Liver (tissue), 9 donors: ENCODE results near the gene CMPK1. TPM values are rescaled to one million over a fixed set of nuclear protein-coding genes. Genes with fewer than 3 reads are reported as not detected.
"Not testable (repeated sequence)": the region's sequence is repeated elsewhere in the genome, so short reads cannot be mapped to it uniquely, and the experiment has no call there.

Experiments
- DNase-seq: peaks from one replicate; pipeline ENCODE4 v3.0.0-alpha.2; 2017; ENCODE audit warnings: low spot score
- H3K27ac ChIP-seq, 2 donors: one replicate each; pipeline ENCODE4 v1.7.0; 2013; ENCODE audit warnings: inconsistent platforms in 2 of 2, low read length in 2 of 2, control low read depth in 1 of 2, low read depth in 1 of 2, mild to moderate bottlenecking in 1 of 2
- H3K27me3 ChIP-seq, 4 donors: one replicate each; pipeline versions ENCODE4 v1.6.1 to v1.7.0; 2013; ENCODE audit warnings: low read length in 3 of 4, inconsistent platforms in 1 of 4, mild to moderate bottlenecking in 1 of 4, moderate library complexity in 1 of 4; ENCODE audit not compliant: control insufficient read depth in 4 of 4, insufficient read depth in 4 of 4
- H3K36me3 ChIP-seq, 4 donors: one replicate each; pipeline versions ENCODE4 v1.6.1 to v1.7.0; 2013; ENCODE audit warnings: low read length in 3 of 4, mild to moderate bottlenecking in 3 of 4, low read depth in 1 of 4, moderate library complexity in 1 of 4; ENCODE audit not compliant: control insufficient read depth in 4 of 4, insufficient read depth in 3 of 4
- H3K4me1 ChIP-seq, 4 donors: one replicate each; pipeline versions ENCODE4 v1.6.1 to v1.7.0; 2013; ENCODE audit warnings: low read length in 3 of 4, mild to moderate bottlenecking in 3 of 4, moderate library complexity in 1 of 4; ENCODE audit not compliant: control insufficient read depth in 4 of 4, insufficient read depth in 4 of 4
- H3K4me3 ChIP-seq, 3 donors: one replicate each; pipeline versions ENCODE4 v1.6.1 to v1.7.0; 2013; ENCODE audit warnings: low read length in 3 of 3, control low read depth in 1 of 3, low read depth in 1 of 3, mild to moderate bottlenecking in 1 of 3
- H3K9ac ChIP-seq, 2 donors: one replicate each; pipeline ENCODE4 v1.7.0; 2013; ENCODE audit warnings: low read length in 2 of 2, mild to moderate bottlenecking in 2 of 2, moderate library complexity in 2 of 2, control low read depth in 1 of 2, low read depth in 1 of 2
- H3K9me3 ChIP-seq, 4 donors: one replicate each; pipeline versions ENCODE4 v1.6.1 to v1.7.0; 2013; ENCODE audit warnings: low read length in 3 of 4; ENCODE audit not compliant: control insufficient read depth in 4 of 4
- CTCF ChIP-seq: fragments of 150-350 bp; IDR thresholded peaks from 2 replicates; pipeline ENCODE4 v1.5.1; 2017; ENCODE audit warnings: improper control_type of control experiment, low read depth, low read length; ENCODE audit not compliant: missing input control
- FOXA1 ChIP-seq: IDR thresholded peaks from 2 replicates; pipeline ENCODE4 v1.6.1; 2016; ENCODE audit warnings: antibody characterized with exemption
- FOXA2 ChIP-seq: IDR thresholded peaks from 2 replicates; pipeline ENCODE4 v1.6.1; 2016; ENCODE audit warnings: antibody characterized with exemption
- HNF4A ChIP-seq, 2 donors: conservative IDR thresholded peaks; 2 replicates each; pipeline ENCODE4 v1.6.1; 2016; ENCODE audit warnings: antibody characterized with exemption in 2 of 2, mild to moderate bottlenecking in 2 of 2
- MAX ChIP-seq: IDR thresholded peaks from 2 replicates; pipeline ENCODE4 v1.6.1; 2016; ENCODE audit warnings: antibody characterized with exemption
- NR2F2 ChIP-seq: IDR thresholded peaks from 2 replicates; pipeline ENCODE4 v1.6.1; 2016; ENCODE audit warnings: antibody characterized with exemption
- RAD21 ChIP-seq, 2 donors: IDR thresholded peaks; 2 replicates each; pipeline ENCODE4 v1.6.1; 2016; ENCODE audit warnings: antibody characterized with exemption in 2 of 2, mild to moderate bottlenecking in 2 of 2
- REST ChIP-seq: IDR thresholded peaks from 2 replicates; pipeline ENCODE4 v1.6.1; 2016; ENCODE audit warnings: antibody characterized with exemption, mild to moderate bottlenecking
- RXRA ChIP-seq, 2 donors: IDR thresholded peaks; 2 replicates each; pipeline ENCODE4 v1.6.1; 2017 to 2018; ENCODE audit warnings: antibody characterized with exemption in 2 of 2, mild to moderate bottlenecking in 1 of 2
- SP1 ChIP-seq: IDR thresholded peaks from 2 replicates; pipeline ENCODE4 v1.6.1; 2018; ENCODE audit warnings: antibody characterized with exemption, mild to moderate bottlenecking
- TAF1 ChIP-seq: conservative IDR thresholded peaks from 2 replicates; pipeline ENCODE4 v1.6.1; 2016; ENCODE audit warnings: antibody characterized with exemption, mild to moderate bottlenecking
- ZBTB33 ChIP-seq: IDR thresholded peaks from 2 replicates; pipeline ENCODE4 v1.6.1; 2016; ENCODE audit warnings: antibody characterized with exemption
- WGBS: extraction: QIAGEN DNeasy Blood & Tissue Kit; methylation state at CpG from one replicate; pipeline ENCODE4 v1.1.7; 2013; 5-methylcytosine and 5-hydroxymethylcytosine counted together
- polyA plus RNA-seq, 2 donors: library from polyadenylated mRNA; stranded (reverse) in 1 of 2; unstranded in 1 of 2; fragments of 200-250 nt in 1 of 2; fragments of >200 nt in 1 of 2; fragmentation: Nextera tagmentation in 1 of 2; extraction: Ambion mirVana in 1 of 2; gene quantifications; one replicate each; pipeline versions ENCODE4 v1.2.1 to v1.2.3, GENCODE V29; 2013 to 2015
- total RNA-seq, 2 donors: library from RNA; depleted of rRNA; stranded (reverse); fragments of >200 nt; gene quantifications; one replicate each; pipeline ENCODE4 v1.2.3, GENCODE V29; 2014
- donor health status: healthy.
- donor health status: healthy.
- donor health status: healthy.
- donor health status: healthy.
- donor health status: healthy.

CMPK1 gene
- total and polyA plus RNA-seq, 4 donors: 66.8 to 146 (median 87.0) TPM

GRCh38 chr1:47317841-47318240, 15.7 kb upstream of the CMPK1 start:
- DNase-seq: no peak
- Histone ChIP-seq H3K36me3 (no peaks in the 10 kb centered on the region), H3K9ac (no peak overlapping the region), H3K27me3 (no peaks in the 10 kb centered on the region), H3K9me3 (no peaks in the 10 kb centered on the region), H3K27ac (no peak overlapping the region), H3K4me1 (peaks cover 3 to 13% (median 9%) of the 10 kb centered on the region in 4 donors), H3K4me3 (no peak overlapping the region)
- 90% methylated on average over 1 of the region's 1 CpG for WGBS
- TF ChIP-seq NR2F2: no peak

- H3K9ac ChIP-seq, H3K36me3 ChIP-seq, H3K27me3 ChIP-seq, H3K27ac ChIP-seq, H3K9me3 ChIP-seq, H3K4me3 ChIP-seq, DNase-seq, H3K4me1 ChIP-seq: not testable (repeated sequence)
- 93% methylated on average over 14 of the region's 14 CpGs for WGBS
Observed at GRCh38 chr1:47319968-47320367, 13.6 kb upstream of the CMPK1 start.

GRCh38 chr1:47323599-47324031, 10.0 kb upstream of the CMPK1 start:
- no peak overlapping the region for H3K27ac ChIP-seq
- H3K4me3 ChIP-seq: no peak overlapping the region
- no peak overlapping the region for H3K9ac ChIP-seq
- no peaks in the 10 kb centered on the region for H3K27me3 ChIP-seq
- 45% methylated on average over 1 of the region's 1 CpG for WGBS
- no peak for TF ChIP-seq MAX
- H3K36me3 ChIP-seq: no peaks in the 10 kb centered on the region
- no peaks in the 10 kb centered on the region for H3K4me1 ChIP-seq
- no peaks in the 10 kb centered on the region for H3K9me3 ChIP-seq
- DNase-seq: no peak

GRCh38 chr1:47324682-47325081, 8.9 kb upstream of the CMPK1 start:
- no peaks in the 10 kb centered on the region for H3K36me3 ChIP-seq
- no peaks in the 10 kb centered on the region for H3K27me3 ChIP-seq
- no peak overlapping the region for H3K9ac ChIP-seq
- no peak for DNase-seq
- no peak overlapping the region for H3K27ac ChIP-seq
- 83% methylated on average over 3 of the region's 3 CpGs for WGBS
- no peak overlapping the region for H3K4me3 ChIP-seq
- no peak for TF ChIP-seq RAD21 (IDR thresholded peaks at IDR 0.05)
- no peak for TF ChIP-seq RXRA (IDR thresholded peaks at IDR 0.05)
- no peaks in the 10 kb centered on the region for H3K9me3 ChIP-seq
- H3K4me1 ChIP-seq: no peaks in the 10 kb centered on the region

- TF ChIP-seq CTCF (no peak), HNF4A (conservative IDR thresholded peaks at IDR 0.05) (no peak), ZBTB33 (no peak), MAX (no peak), SP1 (no peak), REST (no peak), FOXA1 (no peak), TAF1 (no peak), FOXA2 (no peak)
- DNase-seq: no peak
- WGBS: 87% methylated on average over 2 of the region's 2 CpGs
Observed at GRCh38 chr1:47325528-47325927, 8.1 kb upstream of the CMPK1 start.

More at GRCh38 chr1:47325528-47325927, 8.1 kb upstream of the CMPK1 start:
- Histone ChIP-seq H3K4me3 (no peak overlapping the region), H3K27ac (no peak overlapping the region), H3K36me3 (no peaks in the 10 kb centered on the region), H3K9ac (no peak overlapping the region), H3K4me1 (no peaks in the 10 kb centered on the region), H3K27me3 (no peaks in the 10 kb centered on the region), H3K9me3 (no peaks in the 10 kb centered on the region)
